Caki2 (cell line): ENCODE results near the gene TMEM255B. TPM values are rescaled to one million over a fixed set of nuclear protein-coding genes. Genes with fewer than 3 reads are reported as not detected.
A peak's percentile ranks its signal among the peaks of the same experiment; 100 is the strongest.

Experiments used
- DNase-seq: peaks from one replicate; pipeline ENCODE4 v3.0.0-alpha.2; 2015; ENCODE audit warnings: low read depth
- in situ Hi-C: cut with HindIII; loops from 2 replicates; pipeline ENCODE4 v1.10.0; 2016; ENCODE audit warnings: low sequenced_read_pairs, low pct_unique_long_range_greater_than_20kb, mixed read lengths
- total RNA-seq: library from RNA; depleted of rRNA; stranded (reverse); fragments of >200 nt; shearing (Covaris generic); gene quantifications from 2 replicates; pipeline ENCODE4 v1.2.3, GENCODE V29; 2014; ENCODE audit warnings: low replicate concordance; rRNA removed

TMEM255B gene
- total RNA-seq, 1 experiment from 2014 or later: not detected

GRCh38 chr13:113857531-113858195 is 98.6 kb downstream of the TMEM255B start:
- no peak for DNase-seq
- in situ Hi-C loops: no loop called here

GRCh38 chr13:113859311-113860050 is 100.5 kb downstream of the TMEM255B start:
- in situ Hi-C loops: no loop called here

DNA sequence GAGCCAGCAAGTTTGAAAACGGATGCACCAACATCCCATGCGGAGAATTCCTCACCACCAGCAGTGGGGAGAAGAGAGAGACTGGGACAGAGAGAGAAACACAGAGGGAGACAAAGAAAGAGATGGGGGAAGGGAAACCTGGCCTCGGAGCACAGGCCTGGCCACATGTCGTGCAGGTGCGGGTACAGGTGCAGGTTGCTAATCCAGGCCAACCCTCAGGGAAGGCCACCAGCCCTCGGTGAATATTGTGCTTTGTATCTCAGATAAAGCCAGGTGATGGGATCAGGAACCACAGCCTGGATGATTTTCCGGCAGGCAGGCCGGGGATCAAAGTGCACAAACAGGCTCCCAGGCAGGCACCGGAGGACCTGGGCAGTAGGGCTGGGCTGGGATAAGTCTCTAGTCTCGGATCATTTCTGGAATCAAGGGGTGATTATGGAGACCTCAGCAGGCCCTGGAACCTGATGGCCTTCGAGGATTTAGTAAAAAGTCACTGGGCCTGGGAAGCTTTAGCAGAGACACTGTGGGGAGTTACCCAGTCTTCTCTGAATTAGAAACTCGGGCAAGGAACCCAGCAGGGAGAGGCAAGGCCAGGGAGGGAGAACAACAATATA is 101.1 kb downstream of the TMEM255B start:
- in situ Hi-C loops: no loop called here
- DNase-seq: no peak

More at GRCh38 chr13:113859311-113860050, 100.5 kb downstream of the TMEM255B start:
- DNase-seq: no peak

- no peak for DNase-seq
- in situ Hi-C loops: no loop called here
Measured at GRCh38 chr13:113860665-113861432, 101.8 kb downstream of the TMEM255B start.

- in situ Hi-C loops: no loop called here
- DNase-seq: no peak
Measured at GRCh38 chr13:113861433-113862030, 102.5 kb downstream of the TMEM255B start.

DNA sequence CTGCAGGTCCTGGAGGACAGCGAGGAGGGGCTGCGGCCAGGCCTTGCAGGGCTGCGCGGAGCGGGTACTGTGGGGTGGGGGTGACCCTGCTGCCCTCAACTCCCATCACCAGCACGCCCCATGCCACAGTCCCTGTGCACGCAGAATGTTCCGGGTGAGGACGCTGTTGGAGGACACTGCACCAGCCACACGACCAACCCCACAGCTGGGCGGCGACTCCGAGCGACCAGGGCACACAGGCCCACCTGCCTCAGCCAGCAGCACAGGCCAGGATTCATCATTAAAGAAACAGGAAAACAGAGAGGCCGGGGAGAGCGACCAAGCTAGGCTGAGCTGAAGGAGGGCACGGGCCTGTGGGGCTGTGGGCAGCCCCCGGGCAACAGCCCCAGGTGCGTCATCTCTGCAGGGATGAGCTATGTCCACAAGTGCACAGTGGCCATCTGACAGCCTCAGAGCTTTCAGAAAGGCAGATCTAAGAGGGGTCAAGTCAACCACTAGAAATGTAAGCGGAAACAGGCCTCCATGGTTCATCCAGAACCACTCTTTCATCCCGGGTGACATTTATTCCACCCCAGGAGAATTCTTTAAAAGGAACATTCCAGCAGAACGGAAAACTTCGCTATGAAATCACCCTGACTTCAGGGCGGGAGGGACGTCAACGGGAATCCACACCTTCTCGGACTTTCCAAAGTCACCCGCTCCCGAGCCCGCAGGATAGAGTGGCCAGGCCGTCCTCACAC is 103.3 kb downstream of the TMEM255B start:
- DNase-seq: no peak
- in situ Hi-C loops: no loop called here

DNA sequence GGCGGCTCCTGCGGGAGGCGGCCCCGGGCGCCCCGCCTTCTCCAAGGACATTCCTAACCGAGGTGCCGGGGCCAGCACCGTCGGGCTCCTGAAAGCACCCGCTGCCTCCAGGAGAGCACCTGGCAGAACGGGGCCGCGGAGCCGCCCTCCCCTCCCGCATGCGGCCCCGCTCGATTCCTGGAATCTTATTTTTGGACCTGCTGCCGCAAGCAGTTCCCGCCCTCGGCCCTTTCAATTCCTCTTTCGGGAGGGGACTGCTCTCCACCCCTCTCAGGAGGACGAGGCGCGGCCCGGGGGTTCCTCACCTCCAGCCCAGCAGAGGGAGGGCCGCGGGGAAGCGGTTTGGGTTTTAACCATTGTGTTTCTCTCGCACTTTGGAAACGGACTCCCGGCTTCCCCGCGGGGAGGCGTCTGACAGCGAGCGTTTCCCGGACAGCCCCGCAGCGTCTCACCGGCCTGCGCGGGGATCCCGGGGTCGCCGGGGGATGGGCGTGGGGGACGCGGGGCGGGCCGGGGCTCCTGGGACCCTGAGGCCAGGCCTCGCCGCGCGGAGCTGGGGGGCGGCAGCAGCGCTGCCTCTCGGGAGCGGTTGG is 104.0 kb downstream of the TMEM255B start:
- in situ Hi-C loops: no loop called here
- no peak for DNase-seq

- peak; percentile 29 for DNase-seq
- in situ Hi-C loops: no loop called here
Measured at GRCh38 chr13:113863524-113864272, 104.7 kb downstream of the TMEM255B start, which contains the start of gene GAS6. TSS of gene GAS6 (minus strand) at chr13:113864076. CDS start at chr13:113863920, 156 bp downstream.

DNA sequence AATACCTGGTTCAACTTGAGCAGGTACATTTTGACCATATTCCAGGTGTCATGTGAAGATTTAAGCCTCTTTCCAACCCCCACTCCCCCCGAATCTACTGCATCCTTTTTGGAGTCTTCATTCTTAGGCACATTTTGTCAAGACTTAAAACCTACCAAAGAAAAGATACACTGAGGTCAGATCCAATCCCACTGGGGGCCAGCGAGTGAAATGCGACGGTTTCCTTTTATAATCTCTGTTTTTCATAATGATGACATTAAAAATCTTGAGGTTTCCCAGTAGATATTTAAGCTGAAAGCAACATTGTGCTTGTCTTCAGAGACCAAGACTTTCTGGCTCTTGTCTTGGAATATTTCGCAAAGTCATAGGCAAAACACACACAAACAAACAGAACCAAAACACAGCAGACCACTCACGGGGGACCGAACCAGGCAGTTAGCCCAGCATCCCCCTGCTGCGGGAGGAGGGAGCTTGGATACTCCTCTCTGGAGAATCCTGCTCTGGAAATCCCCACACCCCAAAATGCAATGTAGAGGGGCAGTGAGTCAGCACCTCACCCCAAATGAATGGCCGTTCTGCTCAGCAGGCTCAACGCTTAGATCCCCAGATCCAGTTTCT is 105.4 kb downstream of the TMEM255B start:
- in situ Hi-C loops: no loop called here
- no peak for DNase-seq

DNA sequence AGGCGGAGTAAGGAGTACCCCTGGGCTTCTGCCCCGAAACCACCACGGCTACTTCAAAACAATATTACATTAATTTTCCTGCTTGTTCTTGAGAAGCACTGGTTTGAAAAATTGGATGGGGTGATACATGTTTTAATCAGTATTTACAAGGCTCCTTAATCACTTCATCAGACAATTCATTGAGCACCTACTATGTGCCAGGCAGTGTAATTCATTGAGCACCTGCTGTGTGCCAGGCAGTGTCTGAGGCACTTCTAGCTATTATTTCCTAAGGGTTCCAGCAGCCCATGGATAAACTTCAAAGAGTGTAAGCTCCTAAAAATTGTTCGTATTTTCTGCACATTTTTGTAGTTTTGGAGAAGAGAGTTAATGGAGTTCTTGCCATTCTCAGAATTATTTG is 106.4 kb downstream of the TMEM255B start:
- in situ Hi-C loops: no loop called here
- no peak for DNase-seq

Other genes with a start within 250 kb of the TMEM255B start
- 16.8 and 20.8 TPM in 2 replicates for gene TFDP1, start 174.5 kb upstream of the TMEM255B start, total RNA-seq
- not detected in 2 replicates for gene ATP4B, start 101.0 kb upstream of the TMEM255B start, total RNA-seq
- not detected in 2 replicates for gene GRK1, start 92.0 kb upstream of the TMEM255B start, total RNA-seq
- gene GAS6, start 104.8 kb downstream of the TMEM255B start, total RNA-seq: 25.1 and 29.4 TPM in 2 replicates
- gene C13orf46, start 214.8 kb downstream of the TMEM255B start, total RNA-seq: not detected in 2 replicates